CD4-positive, alpha-beta T cell treated with Interleukin-15 for 1 hour (primary cell): ENCODE results near the gene MRPS30.
"Not testable (repeated sequence)": the region's sequence is repeated elsewhere in the genome, so short reads cannot be mapped to it uniquely, and the experiment has no call there.

Experiments
- DNase-seq: peaks from one replicate; pipeline ENCODE4 v3.0.0-alpha.2; 2020

The MRPS30 gene

DNA sequence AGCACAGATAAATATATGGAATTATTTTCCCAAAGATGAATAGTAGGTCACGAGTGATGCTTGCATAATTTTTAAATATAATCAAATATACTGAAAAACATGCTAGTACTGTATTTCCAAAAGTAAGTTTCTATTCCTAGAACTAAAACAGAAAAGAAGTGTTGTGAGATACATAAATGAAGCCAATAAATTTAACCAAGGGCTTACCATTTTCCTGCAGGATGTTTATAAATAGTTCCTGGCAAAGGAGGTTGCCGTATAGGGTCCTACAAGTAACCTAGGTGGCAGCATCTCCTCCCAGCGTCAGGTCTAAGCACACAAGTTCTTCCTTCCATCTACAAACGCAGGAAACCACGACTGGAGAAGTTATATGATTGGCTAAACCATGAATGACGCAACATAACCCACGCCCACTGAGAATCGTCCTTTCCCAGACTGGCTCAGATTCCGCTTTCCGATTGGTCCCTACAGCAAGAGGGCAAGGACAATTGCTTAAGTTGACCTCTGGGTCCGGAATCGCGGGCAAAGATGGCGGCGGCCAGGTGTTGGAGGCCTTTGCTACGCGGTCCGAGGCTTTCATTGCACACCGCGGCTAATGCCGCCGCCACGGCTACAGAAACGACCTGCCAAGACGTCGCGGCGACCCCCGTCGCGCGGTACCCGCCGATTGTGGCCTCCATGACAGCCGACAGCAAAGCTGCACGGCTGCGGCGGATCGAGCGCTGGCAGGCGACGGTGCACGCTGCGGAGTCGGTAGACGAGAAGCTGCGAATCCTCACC is at the start of gene MRPS30:
Gene MRPS30 (plus strand): TSS at position 513 of the 780 bp plus-strand sequence. CDS start 16 bp downstream, at position 529.
- peak; percentile 94 for DNase-seq

DNA sequence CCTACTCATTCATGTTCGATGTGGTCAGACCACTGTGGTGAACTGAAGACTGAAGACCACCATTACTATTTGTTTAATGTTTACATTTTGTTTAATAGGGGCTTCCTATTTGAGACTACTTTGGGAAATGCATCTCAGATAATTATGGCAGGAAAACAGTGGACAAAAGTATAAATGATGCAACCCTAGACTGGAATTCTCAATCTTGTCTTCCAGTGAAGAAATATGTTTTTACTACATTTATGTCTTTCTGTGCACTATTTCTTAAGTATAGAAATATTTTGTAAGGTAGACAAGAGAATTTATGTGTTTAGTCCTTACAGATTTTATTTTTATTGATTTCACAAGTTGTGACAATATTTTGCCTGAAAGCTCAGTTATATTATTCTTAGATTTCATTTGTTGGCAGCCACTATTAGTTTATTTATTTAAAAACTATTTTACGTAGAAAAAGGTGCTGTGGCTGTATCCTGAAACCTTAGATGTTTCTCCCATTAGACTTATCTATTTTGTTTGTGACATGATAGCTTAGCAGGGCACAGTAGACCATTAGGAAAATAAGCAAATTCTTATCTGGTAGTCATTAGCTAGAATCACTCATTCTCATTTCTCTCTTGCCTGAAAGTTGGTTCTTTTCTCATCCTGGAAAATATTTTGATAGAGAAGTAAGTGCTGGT is 39.4 kb upstream of the MRPS30 start:
- no peak for DNase-seq

DNA sequence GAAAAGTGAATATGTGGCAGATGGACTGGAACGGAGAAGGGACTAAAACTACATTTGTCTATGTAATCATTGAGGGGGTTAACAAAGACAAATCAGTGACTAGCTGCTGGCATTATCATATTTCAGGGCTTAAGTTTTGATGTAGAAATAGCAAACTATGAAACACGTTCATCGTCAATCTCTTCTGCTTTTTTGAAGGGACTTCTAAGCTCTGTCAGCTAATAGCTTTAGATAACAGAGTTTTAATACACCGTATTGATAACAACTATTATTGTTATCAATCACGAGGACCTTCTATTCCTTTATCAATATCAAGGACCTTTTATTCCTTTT is 38.9 kb upstream of the MRPS30 start:
- no peak for DNase-seq

GRCh38 chr5:44770780-44771717 is 37.7 kb upstream of the MRPS30 start:
- no peak for DNase-seq

DNA sequence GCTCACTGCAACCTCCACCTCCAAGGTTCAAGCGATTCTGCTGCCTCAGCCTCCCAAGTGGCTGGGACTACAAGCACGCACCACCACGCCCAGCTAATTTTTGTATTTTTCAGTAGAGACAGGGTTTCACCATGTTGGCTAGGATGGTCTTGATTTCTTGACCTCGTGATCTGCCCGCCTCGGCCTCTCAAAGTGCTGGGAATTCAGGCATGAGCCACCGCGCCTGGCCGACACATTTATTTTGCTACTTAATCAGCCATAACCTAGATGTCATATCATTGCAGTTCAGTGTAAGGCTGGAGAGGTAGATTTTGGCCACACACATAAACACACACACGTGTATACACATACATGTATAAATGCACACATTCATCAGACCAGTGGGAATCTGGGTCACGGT is 36.4 kb upstream of the MRPS30 start:
- not testable (repeated sequence) for DNase-seq

- no peak for DNase-seq
Measured at GRCh38 chr5:44774279-44774880, 34.4 kb upstream of the MRPS30 start.

DNA sequence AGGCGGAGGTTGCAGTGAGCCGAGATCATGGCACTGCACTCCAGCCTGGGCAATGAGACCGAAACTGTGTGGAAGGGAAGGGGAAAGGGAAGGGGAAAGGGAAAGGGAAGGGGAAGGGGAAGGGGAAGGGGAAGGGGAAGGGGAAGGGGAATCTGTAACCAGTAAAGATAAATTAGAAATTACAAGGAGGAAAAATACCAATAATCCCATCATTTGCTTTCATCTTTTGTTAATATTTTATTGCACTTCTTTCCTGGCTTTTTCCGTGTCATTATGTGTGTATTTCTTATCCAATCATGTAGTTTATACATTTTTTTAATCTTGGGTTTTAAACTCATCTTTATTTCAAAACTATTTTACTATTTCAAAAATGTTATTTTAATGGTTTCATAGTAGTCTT is 29.6 kb upstream of the MRPS30 start:
- DNase-seq: no peak

DNA sequence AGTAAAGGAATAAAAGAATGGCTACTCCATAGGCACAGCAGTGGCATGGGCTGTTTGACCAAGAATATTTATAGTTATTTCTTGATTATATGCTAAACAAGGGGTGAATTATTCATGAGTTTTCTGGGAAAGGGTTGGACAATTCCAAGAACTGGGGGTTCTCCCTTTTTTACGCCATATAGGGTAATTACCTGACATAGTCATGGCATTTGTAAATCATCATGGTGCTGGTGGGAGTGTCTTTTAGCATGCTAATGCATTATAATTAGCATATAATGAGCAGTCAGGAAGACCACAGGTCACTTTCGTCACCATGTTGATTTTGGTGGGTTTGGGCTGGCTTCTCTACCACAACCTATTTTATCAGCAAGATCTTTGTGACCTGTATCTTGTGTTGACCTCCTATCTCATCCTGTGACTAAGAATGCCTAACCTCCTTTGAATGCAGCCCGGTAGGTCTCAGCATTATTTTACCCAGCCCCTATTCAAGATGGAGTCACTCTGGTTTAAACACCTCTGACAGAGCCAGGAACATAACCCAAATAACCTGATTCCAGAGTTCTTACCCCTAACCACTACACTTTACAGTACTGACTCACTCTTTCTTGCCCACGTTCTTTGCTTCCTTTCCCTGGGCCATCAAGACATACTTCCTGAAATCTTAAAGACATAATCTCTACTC is 25.0 kb upstream of the MRPS30 start:
- DNase-seq: no peak

DNA sequence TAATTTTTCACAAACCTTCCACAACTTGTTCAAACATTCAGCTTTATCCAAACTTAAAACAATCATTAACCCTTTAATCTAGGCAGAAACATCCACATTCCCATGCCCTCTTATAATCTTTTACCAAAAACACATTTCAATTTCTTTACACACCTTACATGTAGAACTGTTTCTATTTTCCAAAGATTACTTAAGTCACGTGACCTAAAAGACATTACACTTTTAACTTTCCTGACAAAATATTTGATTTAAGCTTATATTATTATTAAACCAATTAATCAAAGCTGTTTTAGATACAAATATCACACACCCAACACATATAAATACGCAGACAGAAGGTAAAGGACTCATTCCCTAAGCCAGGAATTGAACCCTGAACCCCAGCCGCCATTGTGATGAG is 21.0 kb upstream of the MRPS30 start:
- DNase-seq: no peak

- not testable (repeated sequence) for DNase-seq
Measured at GRCh38 chr5:44789372-44789995, 19.3 kb upstream of the MRPS30 start.

DNA sequence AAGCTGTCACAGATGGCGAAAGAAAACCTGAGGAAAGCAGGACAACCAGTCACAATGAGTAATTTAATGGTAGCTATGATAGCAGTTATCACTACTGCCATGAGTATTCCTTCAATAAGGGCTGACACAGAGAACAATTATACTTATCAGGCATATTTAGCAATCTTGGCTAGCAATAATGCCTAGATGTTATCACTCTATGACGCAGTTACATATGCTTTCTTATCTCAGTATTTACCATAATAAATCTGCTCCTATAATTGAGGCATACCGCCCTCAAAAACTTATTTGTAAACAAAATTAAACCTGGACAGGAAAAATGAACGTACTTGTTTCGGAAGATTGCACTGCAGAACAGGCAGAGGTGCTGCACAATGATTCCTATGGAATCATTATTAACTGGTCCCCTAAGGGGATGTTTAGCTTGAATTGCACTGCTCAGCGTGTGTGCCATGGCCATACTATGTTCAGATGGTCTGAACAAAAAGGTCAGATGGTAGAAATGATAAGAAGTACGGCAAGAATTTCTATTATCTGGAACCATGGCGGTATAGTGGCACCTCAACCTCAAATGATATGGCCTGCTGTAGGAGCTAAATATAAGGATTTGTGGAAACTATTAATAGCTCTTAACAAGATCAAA is 16.6 kb upstream of the MRPS30 start:
- DNase-seq: not testable (repeated sequence)

DNA sequence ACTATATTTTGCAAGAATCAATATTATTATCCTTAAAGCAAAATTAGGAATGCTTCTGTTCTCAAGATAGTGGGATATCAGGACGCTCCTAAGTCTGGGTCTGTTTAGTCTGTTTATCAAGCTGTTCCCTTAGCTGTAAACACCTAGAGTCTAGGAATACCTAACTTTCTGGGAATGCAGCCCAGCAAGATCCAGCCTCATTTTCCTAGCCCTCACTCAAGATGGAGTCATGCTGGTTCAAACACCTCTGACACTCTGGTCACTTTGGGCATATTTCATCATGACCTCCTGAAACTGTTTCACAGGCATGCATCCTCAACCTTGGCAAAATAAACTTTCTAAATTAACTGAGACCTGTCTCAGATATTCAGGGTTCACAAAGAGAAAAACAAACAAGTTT is 14.4 kb upstream of the MRPS30 start:
- DNase-seq: no peak

GRCh38 chr5:44795496-44795895 is 13.3 kb upstream of the MRPS30 start:
- no peak for DNase-seq

DNA sequence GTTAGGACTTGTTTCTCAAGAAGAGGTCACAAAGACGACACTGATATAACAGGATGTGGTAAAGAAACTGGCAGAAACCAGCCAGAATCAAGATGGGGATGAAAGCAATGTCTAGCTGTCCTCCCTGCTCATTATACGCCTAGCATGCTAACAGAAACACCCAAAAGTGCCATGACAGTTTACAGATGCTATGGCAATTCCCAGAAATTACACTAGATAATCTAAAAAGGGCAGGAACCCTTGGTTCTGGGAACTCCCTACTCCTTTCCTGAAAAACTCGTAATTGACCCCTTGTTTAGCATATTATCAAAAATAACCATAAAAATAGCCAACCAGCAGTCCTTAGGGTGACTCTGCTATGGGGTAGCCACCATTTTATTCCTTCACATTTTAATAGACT is 10.9 kb upstream of the MRPS30 start:
- DNase-seq: no peak

- no peak for DNase-seq
Measured at GRCh38 chr5:44801992-44802391, 6.8 kb upstream of the MRPS30 start.

GRCh38 chr5:44806608-44807007 is 2.1 kb upstream of the MRPS30 start:
- DNase-seq: no peak

DNA sequence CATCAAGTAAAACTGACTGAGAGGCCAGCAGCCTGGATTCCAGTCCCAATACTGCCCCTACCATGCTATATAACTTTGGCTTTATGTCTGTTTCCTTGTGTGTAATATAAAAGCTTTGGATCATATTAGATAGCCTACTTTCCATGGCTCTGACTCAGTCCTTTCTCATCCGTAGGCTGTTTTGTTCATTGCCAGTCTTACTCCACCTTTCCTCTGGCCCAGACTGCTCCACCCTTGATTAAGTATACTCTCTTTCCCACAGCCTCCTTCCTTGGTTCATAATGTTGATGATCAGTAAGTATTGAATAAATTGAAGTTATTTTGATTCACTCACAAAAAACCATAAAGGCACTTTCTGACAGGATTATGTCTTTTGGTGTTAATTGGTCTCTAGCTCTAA is 1.5 kb upstream of the MRPS30 start:
- no peak for DNase-seq

GRCh38 chr5:44809215-44809955 is 638 bp downstream of the MRPS30 start:
- peak; percentile 28 for DNase-seq

DNA sequence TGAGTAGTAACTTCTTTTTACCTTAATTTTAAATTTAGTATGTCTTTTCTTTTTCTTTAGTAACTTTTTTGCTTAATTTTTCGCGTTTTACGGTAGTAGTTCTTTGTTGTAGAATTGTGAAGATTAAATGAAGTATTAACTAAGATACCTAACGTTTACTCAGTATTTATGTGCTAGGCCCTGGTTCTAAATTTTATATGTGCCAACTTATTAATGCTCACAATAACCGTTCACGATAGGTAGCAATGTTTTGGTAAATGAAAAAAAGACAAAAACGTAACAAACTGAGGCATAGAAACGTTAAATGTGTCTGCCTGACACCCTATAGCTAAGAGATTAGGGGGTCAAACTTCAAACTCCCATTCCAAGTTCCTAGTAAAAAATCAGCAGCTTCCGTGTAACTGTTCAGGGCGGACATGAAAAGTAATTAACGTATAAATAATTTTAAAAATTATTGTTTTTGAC is 1.2 kb downstream of the MRPS30 start:
- DNase-seq: no peak

DNA sequence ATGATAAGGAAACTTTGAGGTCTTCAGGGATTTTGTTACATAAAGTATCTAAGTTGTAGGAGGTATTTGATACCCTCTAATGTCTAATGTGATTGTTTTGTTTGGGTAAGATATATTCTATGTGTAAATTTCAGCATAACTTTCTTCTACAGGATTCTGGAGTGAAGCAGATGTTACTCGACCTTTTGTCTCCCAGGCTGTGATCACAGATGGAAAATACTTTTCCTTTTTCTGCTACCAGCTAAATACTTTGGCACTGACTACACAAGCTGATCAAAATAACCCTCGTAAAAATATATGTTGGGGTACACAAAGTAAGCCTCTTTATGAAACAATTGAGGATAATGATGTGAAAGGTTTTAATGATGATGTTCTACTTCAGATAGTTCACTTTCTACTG is 6.0 kb downstream of the MRPS30 start:
- DNase-seq: no peak

- DNase-seq: no peak
Measured at GRCh38 chr5:44821164-44821563, 12.4 kb downstream of the MRPS30 start.
